HepG2 (cell line): ENCODE results near the gene TBX10. TPM values are rescaled to one million over a fixed set of nuclear protein-coding genes. Genes with fewer than 3 reads are reported as not detected.

Experiments
- ATAC-seq: fragments of 200-7000 bp; cut with Tn5 transposase; 3 replicates; pipeline ENCODE4 v1.9.1; 2020; ENCODE audit warnings: mild to moderate bottlenecking, moderate library complexity
- BruUV-seq: library from RNA; stranded (reverse); fragments of 400-500 nt; replicated peaks from 2 replicates; lab custom pipeline; 2021; lab: Mats Ljungman, UMichigan
- CTCF ChIA-PET: fragments of 300-600 bp; formaldehyde crosslinking; extraction: SDS; loops from one replicate; lab custom pipeline; 2021; ENCODE audit warnings: low total read pairs, inconsistent platforms, low intra/inter-chr PET ratio; lab: Yijun Ruan, JAX
- POLR2A ChIA-PET: fragments of 350-600 bp; sonication (Branson Sonifier 250); formaldehyde crosslinking; loops from one replicate; lab custom pipeline; 2020; ENCODE audit warnings: antibody characterized with exemption, inconsistent platforms; lab: Yijun Ruan, JAX
- DNase-seq: peaks from one replicate; pipeline ENCODE4 v3.0.0-alpha.2; 2015; ENCODE audit warnings: low spot score
- FAIRE-seq: peaks from 3 replicates; lab custom pipeline; 2011; peaks lifted over from hg19 to GRCh38; lab: Jason Lieb, UNC
- H2AFZ ChIP-seq: one replicate; pipeline ENCODE4 v1.6.1; 2011; ENCODE audit warnings: low read length, inconsistent platforms
- H3K27ac ChIP-seq: fragments of 300-600 bp; 3 replicates; pipeline ENCODE4 v1.8.0; 2011; ENCODE audit warnings: mixed run types, mild to moderate bottlenecking, mixed read lengths, low read length, inconsistent platforms; ENCODE audit not compliant: insufficient read depth; ENCODE audit errors: extremely low read length
- H3K27me3 ChIP-seq, 2 experiments: fragments of 200-600 bp in 1 of 2; 2 replicates in 1 of 2; 3 replicates in 1 of 2; pipeline versions ENCODE4 v1.6.0 to v1.8.0; 2011; ENCODE audit warnings: low read length in 2 of 2, mild to moderate bottlenecking in 2 of 2, moderate library complexity in 2 of 2, inconsistent platforms in 1 of 2; ENCODE audit not compliant: insufficient read depth in 2 of 2, control insufficient read depth in 1 of 2
- H3K36me3 ChIP-seq, 2 experiments: fragments of 200-600 bp in 1 of 2; replicated peaks in 1 of 2; 2 replicates in 1 of 2; 3 replicates in 1 of 2; pipeline versions ENCODE4 v1.5.1 to v1.8.0; 2011; ENCODE audit warnings: low read length in 2 of 2, inconsistent platforms in 1 of 2; ENCODE audit not compliant: insufficient read depth in 2 of 2, control insufficient read depth in 1 of 2
- H3K4me1 ChIP-seq: 2 replicates; pipeline ENCODE4 v1.5.1; 2012; ENCODE audit warnings: low read length, inconsistent platforms; ENCODE audit not compliant: insufficient read depth
- H3K4me2 ChIP-seq: 2 replicates; pipeline ENCODE4 v1.6.0; 2011; ENCODE audit warnings: low read depth, low read length, inconsistent platforms
- H3K4me3 ChIP-seq, 3 experiments: fragments of 200-600 bp in 1 of 3; sonication (generic), shearing (Covaris generic) in 1 of 3; replicated peaks in 1 of 3; 2 replicates each; pipeline ENCODE4 v1.5.1; 2011 to 2016; ENCODE audit warnings: low read length in 3 of 3, inconsistent platforms in 2 of 3, low read depth in 2 of 3, mild to moderate bottlenecking in 2 of 3, control low read depth in 1 of 3, mixed read lengths in 1 of 3; ENCODE audit not compliant: insufficient read depth in 1 of 3
- H3K79me2 ChIP-seq: one replicate; pipeline ENCODE4 v1.6.1; 2011; ENCODE audit warnings: low read length, inconsistent platforms; ENCODE audit not compliant: insufficient read depth
- H3K9ac ChIP-seq: 2 replicates; pipeline ENCODE4 v1.6.0; 2011; ENCODE audit warnings: mild to moderate bottlenecking, low read depth, low read length, inconsistent platforms; ENCODE audit not compliant: insufficient read depth
- H3K9me3 ChIP-seq: 2 replicates; pipeline ENCODE4 v1.5.1; 2012; ENCODE audit warnings: mild to moderate bottlenecking, low read length
- H4K20me1 ChIP-seq: 2 replicates; pipeline ENCODE4 v1.6.0; 2011; ENCODE audit warnings: inconsistent platforms, mild to moderate bottlenecking, low read length, moderate library complexity; ENCODE audit not compliant: insufficient read depth
- ASH2L ChIP-seq: fragments of 300-600, 200-600 bp; sonication (generic); IDR thresholded peaks from 2 replicates; pipeline ENCODE4 v1.7.0; 2017; ENCODE audit warnings: low read depth, mild to moderate bottlenecking, moderate library complexity, mixed read lengths, low read length; ENCODE audit not compliant: insufficient read length
- CENPX ChIP-seq: sonication (generic); formaldehyde crosslinking; IDR thresholded peaks from 2 replicates; pipeline ENCODE4 v1.9.0; 2021; ENCODE audit warnings: mild to moderate bottlenecking, missing genetic modification reagents, moderate library complexity
- GZF1 ChIP-seq: sonication (generic); formaldehyde crosslinking; IDR thresholded peaks from 2 replicates; pipeline ENCODE4 v1.5.1; 2020; ENCODE audit warnings: mild to moderate bottlenecking, missing genetic modification reagents
- HNF4G ChIP-seq, 2 experiments: sonication (generic) in 1 of 2; formaldehyde crosslinking in 1 of 2; IDR thresholded peaks; 2 replicates each; pipeline versions ENCODE4 v1.4.0 to v1.6.1; 2011 to 2020; ENCODE audit warnings: borderline replicate concordance in 2 of 2, low read depth in 2 of 2, mild to moderate bottlenecking in 2 of 2, low read length in 1 of 2, missing genetic modification reagents in 1 of 2, moderate library complexity in 1 of 2
- HOXA3 ChIP-seq: sonication (generic); formaldehyde crosslinking; IDR thresholded peaks from 2 replicates; pipeline ENCODE4 v1.5.0; 2020; ENCODE audit warnings: missing genetic modification reagents
- MAX ChIP-seq: IDR thresholded peaks from 2 replicates; pipeline ENCODE4 v1.6.1; 2012; ENCODE audit warnings: inconsistent platforms
- MED8 ChIP-seq: sonication (generic); formaldehyde crosslinking; IDR thresholded peaks from 2 replicates; pipeline ENCODE4 v1.8.1; 2023; ENCODE audit warnings: mild to moderate bottlenecking, missing genetic modification reagents; ENCODE audit not compliant: insufficient replicate concordance
- NONO ChIP-seq, 2 experiments: fragments of 450-650 bp in 1 of 2; sonication (generic) in 1 of 2; formaldehyde crosslinking in 1 of 2; IDR thresholded peaks in 1 of 2; conservative IDR thresholded peaks in 1 of 2; 2 replicates each; pipeline versions ENCODE4 v1.6.1 to v1.8.0; 2017 to 2022; ENCODE audit warnings: mild to moderate bottlenecking in 1 of 2, missing genetic modification reagents in 1 of 2, moderate library complexity in 1 of 2
- ONECUT2 ChIP-seq: sonication (generic); formaldehyde crosslinking; IDR thresholded peaks from 2 replicates; pipeline ENCODE4 v1.4.0; 2020; ENCODE audit warnings: missing genetic modification reagents
- SP4 ChIP-seq: sonication (generic); formaldehyde crosslinking; IDR thresholded peaks from 2 replicates; pipeline ENCODE4 v1.8.1; 2023; ENCODE audit warnings: mild to moderate bottlenecking, missing genetic modification reagents
- SRF ChIP-seq: IDR thresholded peaks from 2 replicates; pipeline ENCODE4 v1.6.1; 2011; ENCODE audit warnings: mild to moderate bottlenecking, low read depth, low read length, moderate library complexity
- ZFP91 ChIP-seq: sonication (generic); formaldehyde crosslinking; IDR thresholded peaks from 2 replicates; pipeline ENCODE4 v1.9.0; 2022; ENCODE audit warnings: missing genetic modification reagents, mild to moderate bottlenecking, borderline replicate concordance
- ZNF30 ChIP-seq: sonication (generic); formaldehyde crosslinking; IDR thresholded peaks from 2 replicates; pipeline ENCODE4 v1.5.0; 2020; ENCODE audit warnings: mild to moderate bottlenecking, missing genetic modification reagents
- ZNF660 ChIP-seq: sonication (generic); formaldehyde crosslinking; IDR thresholded peaks from 2 replicates; pipeline ENCODE4 v1.5.1; 2020; ENCODE audit warnings: mild to moderate bottlenecking, low read depth, missing genetic modification reagents, borderline replicate concordance
- ZNF737 ChIP-seq: sonication (generic); formaldehyde crosslinking; IDR thresholded peaks from 2 replicates; pipeline ENCODE4 v1.5.0; 2020; ENCODE audit warnings: missing genetic modification reagents, mild to moderate bottlenecking, borderline replicate concordance
- ZNF891 ChIP-seq: sonication (generic); formaldehyde crosslinking; IDR thresholded peaks from 2 replicates; pipeline ENCODE4 v1.5.0; 2020; ENCODE audit warnings: mild to moderate bottlenecking, missing genetic modification reagents
- WGBS: methylation state at CpG from one replicate; pipeline ENCODE4 v1.1.6; 2017; ENCODE audit warnings: low lambda C conversion rate; 5-methylcytosine and 5-hydroxymethylcytosine counted together
- in situ Hi-C: cut with HindIII; loops from 2 replicates; pipeline ENCODE4 v1.10.0; 2017; ENCODE audit warnings: low pct_unique_long_range_greater_than_20kb; ENCODE audit not compliant: extremely low pct_ligation_motif_present
- intact Hi-C: fragments of 100-400 bp; cut with micrococcal nuclease; formaldehyde crosslinking; loops from one replicate; pipeline ENCODE4 v1.10.0; 2022; ENCODE audit not compliant: unreplicated experiment
- polyA plus RNA-seq, 8 experiments: library from polyadenylated mRNA; depleted of rRNA in 3 of 8; stranded (reverse) in 7 of 8; unstranded in 1 of 8; fragments of >200 nt; fragmentation: Illumina TruSeq in 4 of 8; extraction: Trizol in 4 of 8; gene quantifications; 2 replicates each; pipeline versions ENCODE4 v1.2.1 to v1.2.3, GENCODE V29; 2011 to 2016; ENCODE audit warnings: low read depth in 4 of 8, missing spikeins in 1 of 8, mixed read lengths in 1 of 8; ENCODE audit not compliant: insufficient read depth in 1 of 8
- total RNA-seq, 5 experiments: library from RNA; depleted of rRNA; stranded (reverse); fragments of >200 nt; fragmentation: Illumina TruSeq; extraction: Trizol; gene quantifications; 2 replicates each; pipeline ENCODE4 v1.2.3, GENCODE V29; 2016; ENCODE audit warnings: low read depth in 1 of 5
- TF ChIP-seq, protein P1 (sequence below): sonication (generic); formaldehyde crosslinking; IDR thresholded peaks from 2 replicates; pipeline ENCODE4; 2020; ENCODE audit warnings: missing genetic modification reagents, mild to moderate bottlenecking, borderline replicate concordance

TBX10 gene
- total and polyA plus RNA-seq, 2 of the 13 experiments (the other 11 are each of a cell fraction or from before 2014, with no cell fraction given): 0.27 to 1.7 TPM

- Histone ChIP-seq H3K4me2 (peak overlapping the region; percentile 36), H3K27me3 (peaks cover 0 to 8% of the 10 kb centered on the region in 2 experiments; a peak in 4 of 5 replicates), H3K9ac (no peak overlapping the region), H2AFZ (no peak overlapping the region), H4K20me1 (no peaks in the 10 kb centered on the region), H3K27ac (no peak overlapping the region), H3K4me1 (peaks cover 49% of the 10 kb centered on the region), H3K9me3 (no peaks in the 10 kb centered on the region), H3K36me3 (no peaks in the 10 kb centered on the region), H3K4me3 (no peak overlapping the region), H3K79me2 (no peaks in the 10 kb centered on the region)
- POLR2A ChIA-PET: no interaction called here
- 29% methylated on average over 3 of the region's 20 CpGs for WGBS
- FAIRE-seq: no peak
- no TSS peak for BruUV-seq
- ATAC-seq: no peak
- in situ Hi-C loops: no loop called here
- DNase-seq: no peak
- CTCF ChIA-PET: interaction anchor here (1.5 kb wide), 1 partner anchor 25 kb away, joined by 4 read pairs; no protein-coding TSS in a partner anchor
- intact Hi-C loops: no loop called here
- TF ChIP-seq NONO (IDR thresholded peaks at IDR 0.05): no peak
- TF ChIP-seq NONO (CRISPR knock-in tag; conservative IDR thresholded peaks at IDR 0.05): no peak
- no peak for TF ChIP-seq CENPX (CRISPR knock-in tag)
- TF ChIP-seq HOXA3: no peak
- no peak for TF ChIP-seq ASH2L
- TF ChIP-seq ZNF30: no peak
- TF ChIP-seq MED8: peak; percentile 37
- no peak for TF ChIP-seq GZF1 (CRISPR knock-in tag)
- TF ChIP-seq MAX: no peak
- TF ChIP-seq, protein P1, sequence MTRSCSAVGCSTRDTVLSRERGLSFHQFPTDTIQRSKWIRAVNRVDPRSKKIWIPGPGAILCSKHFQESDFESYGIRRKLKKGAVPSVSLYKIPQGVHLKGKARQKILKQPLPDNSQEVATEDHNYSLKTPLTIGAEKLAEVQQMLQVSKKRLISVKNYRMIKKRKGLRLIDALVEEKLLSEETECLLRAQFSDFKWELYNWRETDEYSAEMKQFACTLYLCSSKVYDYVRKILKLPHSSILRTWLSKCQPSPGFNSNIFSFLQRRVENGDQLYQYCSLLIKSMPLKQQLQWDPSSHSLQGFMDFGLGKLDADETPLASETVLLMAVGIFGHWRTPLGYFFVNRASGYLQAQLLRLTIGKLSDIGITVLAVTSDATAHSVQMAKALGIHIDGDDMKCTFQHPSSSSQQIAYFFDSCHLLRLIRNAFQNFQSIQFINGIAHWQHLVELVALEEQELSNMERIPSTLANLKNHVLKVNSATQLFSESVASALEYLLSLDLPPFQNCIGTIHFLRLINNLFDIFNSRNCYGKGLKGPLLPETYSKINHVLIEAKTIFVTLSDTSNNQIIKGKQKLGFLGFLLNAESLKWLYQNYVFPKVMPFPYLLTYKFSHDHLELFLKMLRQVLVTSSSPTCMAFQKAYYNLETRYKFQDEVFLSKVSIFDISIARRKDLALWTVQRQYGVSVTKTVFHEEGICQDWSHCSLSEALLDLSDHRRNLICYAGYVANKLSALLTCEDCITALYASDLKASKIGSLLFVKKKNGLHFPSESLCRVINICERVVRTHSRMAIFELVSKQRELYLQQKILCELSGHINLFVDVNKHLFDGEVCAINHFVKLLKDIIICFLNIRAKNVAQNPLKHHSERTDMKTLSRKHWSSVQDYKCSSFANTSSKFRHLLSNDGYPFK (CRISPR knock-in tag): no peak
- no peak for TF ChIP-seq SRF
- no peak for TF ChIP-seq ZNF891 (CRISPR knock-in tag)
- TF ChIP-seq HNF4G (IDR thresholded peaks at IDR 0.05; ENCODE audit: borderline replicate concordance, low read depth, low read length): no peak
- TF ChIP-seq HNF4G (CRISPR knock-in tag; IDR thresholded peaks at IDR 0.05; ENCODE audit: borderline replicate concordance, low read depth): no peak
- TF ChIP-seq ONECUT2 (CRISPR knock-in tag): no peak
- TF ChIP-seq ZNF660 (CRISPR knock-in tag): no peak
- TF ChIP-seq ZNF737 (CRISPR knock-in tag): no peak
- 0 out of 2 replicates have a peak, but pooled peaks have one; percentile 5 for TF ChIP-seq ZFP91 (CRISPR knock-in tag)
- TF ChIP-seq SP4 (CRISPR knock-in tag): no peak
Observed at GRCh38 chr11:67634366-67635230, 5.0 kb downstream of the TBX10 start.
